GM12873 (cell line): ENCODE measurements around the gene EEA1.

Experiments used
- TF ChIP-seq, protein P1 (sequence below): IDR thresholded peaks from 2 replicates; pipeline ENCODE4 v1.5.1; 2012; ENCODE audit warnings: low read depth, mild to moderate bottlenecking, moderate library complexity, low read length, control low read depth; ENCODE audit not compliant: insufficient read depth; ENCODE audit errors: missing control alignments

Gene EEA1

DNA sequence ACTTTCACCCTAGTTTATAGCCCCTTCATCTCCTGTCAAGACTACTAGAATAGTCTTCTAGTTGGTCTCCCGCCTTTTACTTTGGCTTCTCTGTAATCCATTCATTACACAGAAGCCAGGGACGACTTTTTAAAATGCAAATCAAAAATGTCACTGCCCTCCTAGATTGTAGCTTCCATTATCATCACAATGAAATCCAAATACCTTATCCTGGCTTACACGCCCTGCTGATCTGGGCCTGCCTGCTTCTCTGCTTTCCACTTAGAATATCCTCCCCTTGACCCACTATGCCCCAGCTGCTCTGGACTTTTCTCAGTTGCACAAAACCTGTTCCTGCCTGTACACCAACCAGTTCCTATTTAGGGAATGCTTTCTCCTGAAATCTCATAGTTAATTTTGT lies 4.5 kb upstream of the EEA1 start:
- TF ChIP-seq, protein P1, sequence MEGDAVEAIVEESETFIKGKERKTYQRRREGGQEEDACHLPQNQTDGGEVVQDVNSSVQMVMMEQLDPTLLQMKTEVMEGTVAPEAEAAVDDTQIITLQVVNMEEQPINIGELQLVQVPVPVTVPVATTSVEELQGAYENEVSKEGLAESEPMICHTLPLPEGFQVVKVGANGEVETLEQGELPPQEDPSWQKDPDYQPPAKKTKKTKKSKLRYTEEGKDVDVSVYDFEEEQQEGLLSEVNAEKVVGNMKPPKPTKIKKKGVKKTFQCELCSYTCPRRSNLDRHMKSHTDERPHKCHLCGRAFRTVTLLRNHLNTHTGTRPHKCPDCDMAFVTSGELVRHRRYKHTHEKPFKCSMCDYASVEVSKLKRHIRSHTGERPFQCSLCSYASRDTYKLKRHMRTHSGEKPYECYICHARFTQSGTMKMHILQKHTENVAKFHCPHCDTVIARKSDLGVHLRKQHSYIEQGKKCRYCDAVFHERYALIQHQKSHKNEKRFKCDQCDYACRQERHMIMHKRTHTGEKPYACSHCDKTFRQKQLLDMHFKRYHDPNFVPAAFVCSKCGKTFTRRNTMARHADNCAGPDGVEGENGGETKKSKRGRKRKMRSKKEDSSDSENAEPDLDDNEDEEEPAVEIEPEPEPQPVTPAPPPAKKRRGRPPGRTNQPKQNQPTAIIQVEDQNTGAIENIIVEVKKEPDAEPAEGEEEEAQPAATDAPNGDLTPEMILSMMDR: no peak

DNA sequence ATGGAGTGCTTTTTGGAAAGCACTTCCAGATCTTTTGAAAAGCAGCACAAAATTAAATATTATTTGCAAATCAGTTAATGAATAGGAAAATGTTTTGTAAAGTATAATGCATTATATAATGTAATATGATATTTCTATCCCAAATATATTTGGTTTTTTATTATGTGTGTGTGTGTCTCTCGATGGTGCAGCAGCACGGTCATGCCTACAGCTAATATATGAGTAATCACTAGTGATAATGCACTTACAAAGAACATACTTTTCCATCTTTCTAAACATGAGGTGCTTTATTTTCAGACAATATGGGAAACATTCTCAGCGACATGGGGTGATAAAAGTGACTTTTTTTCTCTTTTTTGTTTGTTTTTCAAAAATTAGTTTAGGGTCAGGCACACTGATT lies 1.3 kb upstream of the EEA1 start:
- TF ChIP-seq, protein P1: no peak

DNA sequence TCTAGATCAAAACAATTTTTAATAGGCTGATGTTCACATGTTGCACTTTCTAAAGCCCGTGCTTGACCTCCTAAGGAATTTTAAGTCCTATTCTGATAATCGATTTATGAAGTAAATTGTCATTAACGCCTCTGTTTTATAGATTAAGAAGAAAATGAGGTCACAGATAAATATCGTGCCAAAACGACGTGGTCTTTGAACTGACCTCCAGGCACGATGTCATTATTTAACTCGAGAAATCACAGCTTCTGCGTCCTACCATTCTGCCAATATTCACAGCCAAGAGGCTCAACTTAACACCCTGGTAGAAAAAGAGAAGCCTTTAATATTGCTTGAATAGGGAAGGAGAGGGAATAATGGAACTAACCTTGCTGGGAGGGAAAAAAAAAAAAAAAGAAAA lies 888 bp upstream of the EEA1 start:
- TF ChIP-seq, protein P1: no peak

DNA sequence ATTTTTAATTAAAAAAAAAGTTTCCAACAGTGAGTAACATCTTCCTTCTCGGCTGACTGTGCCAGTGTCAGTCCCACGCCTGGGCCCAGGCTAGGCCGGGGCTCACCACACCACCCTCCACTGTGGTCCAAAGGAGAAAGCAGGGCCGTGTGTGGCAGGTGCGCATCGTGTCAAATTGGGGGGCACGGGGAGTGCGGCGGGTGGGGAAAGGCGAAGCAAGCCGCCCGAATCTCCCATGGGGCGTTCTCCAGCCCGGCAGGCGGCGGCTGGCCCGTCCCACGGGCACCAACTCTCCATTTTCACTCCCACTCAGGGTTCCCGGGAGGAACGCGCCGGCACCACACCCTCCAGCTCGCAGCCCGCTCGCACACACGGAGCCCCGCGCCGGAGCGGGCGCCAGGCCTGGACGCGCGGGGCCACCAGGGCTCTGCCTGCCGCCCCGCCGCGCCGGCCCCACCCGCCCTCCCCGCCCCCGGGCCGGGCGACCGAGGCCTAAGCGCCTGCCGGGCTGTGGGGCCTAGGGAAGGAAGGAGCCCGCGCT lies 604 bp downstream of the EEA1 start:
- TF ChIP-seq, protein P1: no peak

DNA sequence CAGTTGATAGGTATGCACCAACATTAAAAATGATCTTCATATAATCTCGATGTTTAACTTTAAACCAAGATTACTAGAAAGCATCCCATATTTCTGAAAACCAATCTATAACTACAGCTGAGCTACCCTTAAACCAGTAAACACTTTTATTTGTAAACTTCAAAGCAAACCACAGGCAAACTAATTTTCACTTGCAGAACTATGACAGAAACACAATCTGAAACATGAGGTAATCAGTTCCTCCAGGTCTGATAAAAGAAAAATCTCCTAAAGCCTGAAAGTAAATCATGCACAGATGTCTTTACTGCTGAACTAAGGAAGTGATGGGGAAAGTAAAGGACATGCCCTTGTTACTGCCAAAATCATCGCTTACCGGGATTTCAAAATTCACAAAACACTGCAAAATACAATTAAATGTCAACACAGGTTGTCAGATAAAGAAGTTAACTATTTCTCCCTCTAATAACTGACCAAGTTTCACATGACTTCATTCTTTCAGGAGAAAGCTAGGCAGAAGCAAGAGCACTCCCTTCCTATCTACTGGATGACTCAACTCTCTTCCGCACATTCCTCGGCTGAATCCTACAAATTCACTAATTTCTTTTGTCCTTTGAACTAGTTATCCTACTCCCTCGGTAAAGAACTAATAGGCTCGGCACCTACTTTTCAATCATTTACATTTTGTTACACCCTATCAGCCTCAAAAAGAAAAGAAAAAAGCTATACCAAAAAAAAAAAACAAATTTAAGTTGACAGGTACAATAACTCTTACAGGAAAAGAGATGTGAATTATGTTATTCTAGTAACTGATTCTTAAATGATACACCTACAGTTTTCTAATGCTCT lies 1.4 kb downstream of the EEA1 start:
- TF ChIP-seq, protein P1: no peak

DNA sequence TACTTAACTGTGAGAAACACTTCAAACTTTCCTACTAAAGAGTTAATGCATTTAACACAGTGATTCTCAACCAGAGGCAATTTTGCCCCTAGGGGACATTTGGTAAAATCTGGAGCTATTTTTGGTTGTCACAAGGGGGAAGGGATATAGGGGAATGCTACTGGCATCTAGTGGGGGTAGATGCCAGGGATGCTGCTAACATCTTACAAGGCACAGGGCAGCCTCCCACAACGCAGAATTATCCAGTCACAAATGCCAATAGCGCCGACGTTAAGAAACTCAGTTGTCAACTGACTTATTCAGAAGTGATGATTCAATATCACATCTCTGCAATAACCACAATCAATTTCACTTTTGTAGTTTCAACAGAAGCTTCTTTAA lies 2.0 kb downstream of the EEA1 start:
- TF ChIP-seq, protein P1: peak; percentile 15

DNA sequence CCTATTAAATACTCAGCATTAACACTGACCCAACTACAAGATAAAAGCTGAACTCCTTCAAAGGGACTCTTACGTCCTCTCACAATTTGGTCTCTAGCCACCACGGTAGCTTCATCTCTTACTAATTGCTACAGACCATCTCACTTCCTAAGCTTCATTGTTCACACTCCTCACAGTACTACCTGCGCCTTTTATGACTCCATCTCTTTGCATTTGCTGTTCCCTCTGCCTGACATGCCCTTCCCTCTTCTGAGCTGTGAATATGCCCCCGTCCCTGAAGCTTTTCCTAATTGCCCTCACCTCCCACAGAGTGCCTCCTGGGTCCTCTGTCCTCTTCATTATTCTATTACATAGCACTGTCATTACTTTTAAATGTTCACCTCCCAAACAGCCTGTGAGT lies 2.5 kb downstream of the EEA1 start:
- TF ChIP-seq, protein P1: no peak
